ENCODE data around the gene ALKBH7.
"Not testable (repeated sequence)": the region's sequence is repeated elsewhere in the genome, so short reads cannot be mapped to it uniquely, and the experiment has no call there.

Gene ALKBH7, protein sequence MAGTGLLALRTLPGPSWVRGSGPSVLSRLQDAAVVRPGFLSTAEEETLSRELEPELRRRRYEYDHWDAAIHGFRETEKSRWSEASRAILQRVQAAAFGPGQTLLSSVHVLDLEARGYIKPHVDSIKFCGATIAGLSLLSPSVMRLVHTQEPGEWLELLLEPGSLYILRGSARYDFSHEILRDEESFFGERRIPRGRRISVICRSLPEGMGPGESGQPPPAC

GRCh38 chr19:6372594-6373095 is at the start of gene ALKBH7:
Gene ALKBH7, plus strand, starts transcription at chr19:6372794. Its CDS starts 27 bp downstream, at chr19:6372821.
- DNase-seq, result peak; percentile 99

GRCh38 chr19:6324757-6325156 is 47.8 kb upstream of the ALKBH7 start:
- no peak for DNase-seq

DNA sequence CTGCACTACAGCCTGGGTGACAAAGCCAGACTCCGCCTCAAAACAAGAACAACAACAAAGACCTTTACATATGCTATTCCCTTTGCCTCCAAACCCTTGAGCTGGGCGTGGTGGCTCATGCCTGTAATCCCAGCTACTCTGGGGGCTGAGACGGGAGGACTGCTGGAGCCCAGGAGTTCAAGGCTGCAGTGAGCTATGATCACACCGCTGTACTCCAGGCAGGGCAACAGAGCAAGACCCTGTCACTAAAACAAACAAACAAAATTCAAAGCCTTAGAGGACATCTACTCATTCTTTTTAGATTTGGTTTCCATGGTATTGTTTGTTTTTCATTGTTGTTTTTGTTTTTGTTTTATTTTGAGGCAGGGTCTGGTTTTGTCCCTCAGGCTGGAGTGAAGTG is 47.0 kb upstream of the ALKBH7 start:
- DNase-seq, result no peak

- no peak for DNase-seq
These were observed 45.8 kb upstream of the ALKBH7 start for GRCh38 chr19:6326815-6327214.

GRCh38 chr19:6333439-6333838 is 39.2 kb upstream of the ALKBH7 start, which contains the start of gene ACER1:
Gene ACER1, minus strand, starts transcription at chr19:6333612. Its CDS starts 61 bp downstream, at chr19:6333551.
- DNase-seq, result no peak

GRCh38 chr19:6334490-6335285 is 37.9 kb upstream of the ALKBH7 start:
- no peak for DNase-seq

DNA sequence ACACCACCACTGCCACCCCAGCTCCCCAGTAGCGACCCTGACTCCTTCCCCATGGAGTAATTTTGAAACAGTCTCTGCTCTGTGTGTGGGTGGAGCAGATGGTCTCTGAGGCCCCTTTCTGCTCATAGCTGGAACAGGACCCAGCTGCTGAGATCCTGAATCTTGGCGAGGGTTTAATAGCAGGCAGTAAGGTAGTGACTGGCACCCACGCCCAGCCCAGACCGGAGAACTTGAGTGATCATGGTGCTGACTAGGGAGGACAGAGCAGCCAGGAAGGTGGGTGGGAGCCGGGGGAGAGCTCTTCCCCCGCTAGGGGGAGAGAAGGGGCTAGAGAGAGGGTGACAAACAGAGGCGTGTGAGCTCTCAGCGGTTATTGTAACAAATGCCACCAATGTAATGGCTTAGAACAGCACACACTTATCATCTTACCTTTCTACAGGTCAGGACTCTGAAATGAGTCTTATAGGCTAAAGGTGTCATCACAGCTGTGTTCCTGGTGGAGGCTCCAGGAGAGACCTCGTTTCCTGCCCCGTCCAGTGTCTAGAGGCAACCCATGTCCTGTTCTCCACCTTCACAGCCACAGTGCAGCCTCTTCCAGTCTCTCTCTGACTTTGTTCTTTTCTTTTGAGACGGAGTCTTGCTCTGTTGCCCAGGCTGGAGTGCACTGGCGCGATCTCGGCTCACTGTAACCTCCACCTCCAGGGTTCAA is 31.9 kb upstream of the ALKBH7 start:
- DNase-seq, result no peak

DNA sequence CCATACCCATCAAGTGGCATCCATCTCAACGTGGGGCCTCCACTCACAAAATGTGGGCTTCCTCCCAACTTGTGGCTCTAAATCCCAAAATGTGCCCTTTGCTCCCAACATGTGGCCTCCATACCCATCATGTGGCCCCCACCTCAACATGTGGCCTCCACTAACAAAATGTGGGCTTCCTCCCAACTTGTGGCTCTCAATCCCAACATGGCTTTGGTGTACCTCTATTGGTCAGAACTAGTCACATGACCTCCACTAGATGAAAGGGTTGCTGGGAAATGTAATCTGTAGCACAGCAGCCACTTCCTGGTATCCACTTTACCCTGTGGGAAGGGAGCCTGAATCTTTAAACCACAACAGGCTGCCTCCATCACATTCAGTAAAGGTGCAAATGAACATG is 29.1 kb upstream of the ALKBH7 start:
- DNase-seq, result no peak

DNA sequence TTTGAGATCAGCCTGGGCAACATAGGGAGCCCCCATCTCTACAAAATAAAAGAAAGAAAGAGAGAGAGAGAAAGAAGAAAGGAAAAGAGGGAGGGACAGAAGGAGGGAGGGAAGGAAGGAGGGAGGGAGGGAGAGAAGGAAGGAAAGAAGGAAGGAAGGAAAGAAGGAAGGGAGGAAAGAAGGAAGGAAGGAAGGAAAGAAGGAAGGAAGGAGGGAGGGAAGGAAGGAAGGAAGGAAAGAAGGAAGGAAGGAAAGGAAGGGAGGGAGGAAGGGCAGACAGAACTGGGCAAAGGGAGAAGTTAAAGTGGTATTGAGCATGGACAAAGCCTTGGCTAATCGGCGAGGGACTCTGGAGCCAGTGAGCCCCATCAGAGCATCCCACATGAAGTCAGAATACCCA is 23.3 kb upstream of the ALKBH7 start:
- not testable (repeated sequence) for DNase-seq

- DNase-seq, result no peak
These were observed 21.9 kb upstream of the ALKBH7 start for GRCh38 chr19:6350688-6351087.

DNA sequence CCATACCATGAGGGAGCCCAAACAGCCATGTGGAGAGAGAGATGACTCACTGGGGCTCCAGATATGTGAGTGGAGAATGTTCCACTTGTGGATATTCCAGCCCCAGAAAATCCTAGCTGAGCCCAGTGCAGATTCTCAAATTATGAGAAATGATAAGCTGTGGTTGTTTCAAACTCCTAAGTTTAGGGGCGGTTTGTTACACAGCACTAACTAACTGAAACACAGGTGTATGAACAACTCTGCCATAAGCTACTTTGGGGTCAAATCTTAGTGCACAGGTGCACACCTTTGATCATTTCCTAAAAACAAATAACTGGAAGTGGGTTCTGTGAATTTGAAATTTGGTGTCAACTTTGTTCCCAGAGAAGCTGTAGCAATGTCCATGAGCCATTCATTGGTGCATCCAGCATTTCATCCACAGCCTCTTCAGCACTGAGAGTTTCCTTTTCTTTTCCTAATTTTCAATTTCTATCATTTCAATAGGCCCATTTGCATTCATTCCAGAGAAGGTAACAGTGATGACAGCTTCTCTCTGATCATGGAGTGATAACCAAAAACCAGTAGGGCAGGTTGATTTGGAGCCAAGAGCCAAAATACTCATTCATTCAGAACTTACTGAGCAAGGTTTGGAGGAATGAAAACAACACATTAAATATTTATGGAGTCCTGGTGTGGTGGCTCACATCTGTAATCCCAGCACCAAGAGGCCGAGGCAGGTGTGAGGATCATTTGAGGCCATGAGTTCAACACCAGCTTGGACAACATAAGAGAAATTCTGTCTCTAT is 20.0 kb upstream of the ALKBH7 start:
- no peak for DNase-seq

DNA sequence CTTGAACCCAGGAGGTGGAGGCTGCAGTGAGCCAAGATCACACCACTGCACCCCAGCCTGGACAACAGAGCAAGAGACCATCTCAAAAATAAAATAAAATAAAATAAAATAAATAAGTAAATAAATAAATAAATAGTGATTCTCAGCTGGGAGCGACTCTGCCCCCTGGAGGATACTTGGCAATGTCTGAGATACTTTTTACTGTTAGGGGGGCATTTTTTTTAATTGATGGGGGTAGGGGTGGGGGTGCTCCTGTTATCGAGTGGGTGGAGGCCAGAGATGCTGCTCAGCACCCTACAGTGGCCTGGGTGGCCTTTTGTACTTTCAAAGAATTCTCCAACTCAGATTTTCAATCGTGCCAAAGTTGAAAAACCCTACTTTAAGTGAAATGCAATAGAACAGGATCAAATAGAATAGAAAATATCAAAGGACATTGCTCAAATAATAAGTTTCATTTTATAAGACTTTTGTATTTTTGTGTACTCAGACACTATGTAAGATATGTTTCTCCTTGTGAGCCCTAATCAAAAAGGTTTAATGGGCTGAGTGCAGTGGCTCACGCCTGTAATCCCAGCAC is 18.4 kb upstream of the ALKBH7 start:
- no peak for DNase-seq

DNA sequence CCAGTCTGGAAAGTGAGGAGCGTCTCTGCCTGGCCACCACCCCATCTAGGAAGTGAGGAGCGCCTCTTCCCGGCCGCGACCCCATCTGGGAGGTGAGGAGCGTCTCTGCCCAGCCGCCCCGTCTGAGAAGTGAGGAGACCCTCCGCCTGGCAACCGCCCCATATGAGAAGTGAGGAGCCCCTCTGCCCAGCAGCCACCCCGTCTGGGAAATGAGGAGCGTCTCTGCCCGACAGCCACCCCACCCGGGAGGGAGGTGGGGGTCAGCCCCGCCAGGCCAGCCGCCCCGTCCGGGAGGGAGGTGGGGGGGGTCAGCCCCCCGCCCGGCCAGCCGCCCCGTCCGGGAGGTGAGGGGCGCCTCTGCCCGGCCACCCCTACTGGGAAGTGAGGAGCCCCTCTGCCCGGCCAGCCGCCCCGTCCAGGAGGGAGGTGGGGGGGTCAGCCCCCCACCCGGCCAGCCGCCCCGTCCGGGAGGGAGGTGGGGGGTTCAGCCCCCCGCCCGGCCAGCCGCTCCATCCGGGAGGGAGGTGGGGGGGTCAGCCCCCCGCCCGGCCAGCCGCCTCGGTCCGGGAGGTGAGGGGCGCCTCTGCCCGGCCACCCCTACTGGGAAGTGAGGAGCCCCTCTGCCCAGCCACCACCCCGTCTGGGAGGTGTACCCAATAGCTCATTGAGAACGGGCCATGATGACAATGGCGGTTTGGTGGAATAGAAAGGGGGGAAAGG is 17.1 kb upstream of the ALKBH7 start:
- not testable (repeated sequence) for DNase-seq

DNA sequence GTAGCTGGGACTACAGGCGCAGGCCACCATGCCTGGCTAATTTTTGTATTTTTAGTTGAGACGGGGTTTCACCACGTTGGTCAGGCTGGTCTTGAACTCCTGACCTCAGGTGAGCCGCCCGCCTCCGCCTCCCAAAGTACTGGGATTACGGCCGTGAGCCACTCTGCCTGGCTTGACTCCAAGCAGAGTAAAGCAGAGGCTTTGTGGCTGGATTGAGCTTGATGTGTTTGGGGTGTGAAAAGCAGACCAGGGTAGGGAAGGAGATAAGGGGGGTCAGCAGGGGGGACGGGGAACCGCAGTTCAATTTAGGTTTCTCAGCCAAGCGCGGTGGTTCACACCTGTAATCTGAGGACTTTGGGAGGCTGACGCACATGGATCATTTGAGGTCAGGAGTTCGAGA is 15.4 kb upstream of the ALKBH7 start:
- DNase-seq, result no peak

GRCh38 chr19:6358003-6358402 is 14.6 kb upstream of the ALKBH7 start:
- no peak for DNase-seq

DNA sequence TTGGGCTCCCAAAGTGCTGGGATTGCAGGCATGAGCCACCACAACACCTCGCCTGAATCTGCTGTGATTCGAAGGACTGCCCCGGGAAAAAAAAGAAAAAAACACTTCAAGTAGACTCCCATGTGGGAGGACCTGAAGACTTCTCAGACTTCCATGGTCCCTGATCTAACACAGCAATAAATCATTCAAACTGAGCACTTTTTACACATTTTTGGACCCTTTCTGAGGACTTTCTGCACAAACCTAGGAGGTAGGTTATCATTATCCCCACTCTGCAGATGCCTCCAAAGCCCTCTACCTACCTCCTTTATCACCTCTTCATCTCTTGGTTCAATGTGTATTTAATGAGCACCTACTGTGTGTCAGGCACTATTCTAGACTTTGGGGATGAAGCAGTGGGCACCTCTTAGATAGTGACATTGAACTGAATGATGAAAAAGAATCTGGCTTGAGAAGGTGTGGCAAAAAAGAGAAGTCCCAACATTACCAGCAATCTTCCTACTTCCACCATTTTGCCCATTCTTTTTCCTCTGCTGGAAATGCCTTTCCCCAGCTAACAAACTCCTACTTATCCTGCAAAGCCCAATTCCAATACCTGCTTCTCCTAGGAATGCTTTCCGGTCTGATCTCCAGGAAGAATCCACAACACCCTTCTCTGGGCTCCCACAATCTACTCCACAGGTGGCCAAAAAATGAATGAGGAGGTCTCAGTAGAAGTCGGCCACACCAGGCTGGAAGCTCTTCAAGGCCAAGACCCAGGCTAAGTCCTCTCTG is 12.8 kb upstream of the ALKBH7 start:
- no peak for DNase-seq

DNA sequence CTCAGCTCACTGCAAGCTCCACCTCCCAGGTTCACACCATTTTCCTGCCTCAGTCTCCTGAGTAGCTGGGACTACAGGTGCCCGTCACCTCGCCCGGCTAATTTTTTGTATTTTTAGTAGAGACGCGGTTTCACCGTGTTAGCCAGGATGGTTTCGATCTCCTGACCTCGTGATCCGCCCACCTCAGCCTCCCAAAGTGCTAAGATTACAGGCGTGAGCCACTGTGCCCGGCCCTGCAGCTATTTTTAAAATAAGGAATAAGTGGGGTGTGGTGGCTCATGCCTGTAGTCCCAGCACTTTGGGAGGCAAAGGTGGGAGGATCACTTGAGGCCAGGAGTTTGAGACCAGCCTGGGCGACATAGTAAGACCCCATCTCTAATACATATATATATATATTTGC is 12.1 kb upstream of the ALKBH7 start:
- not testable (repeated sequence) for DNase-seq

GRCh38 chr19:6360857-6361216 is 11.8 kb upstream of the ALKBH7 start:
- DNase-seq, result not testable (repeated sequence)

- DNase-seq, result no peak
These were observed 10.6 kb upstream of the ALKBH7 start for GRCh38 chr19:6362027-6362350.

DNA sequence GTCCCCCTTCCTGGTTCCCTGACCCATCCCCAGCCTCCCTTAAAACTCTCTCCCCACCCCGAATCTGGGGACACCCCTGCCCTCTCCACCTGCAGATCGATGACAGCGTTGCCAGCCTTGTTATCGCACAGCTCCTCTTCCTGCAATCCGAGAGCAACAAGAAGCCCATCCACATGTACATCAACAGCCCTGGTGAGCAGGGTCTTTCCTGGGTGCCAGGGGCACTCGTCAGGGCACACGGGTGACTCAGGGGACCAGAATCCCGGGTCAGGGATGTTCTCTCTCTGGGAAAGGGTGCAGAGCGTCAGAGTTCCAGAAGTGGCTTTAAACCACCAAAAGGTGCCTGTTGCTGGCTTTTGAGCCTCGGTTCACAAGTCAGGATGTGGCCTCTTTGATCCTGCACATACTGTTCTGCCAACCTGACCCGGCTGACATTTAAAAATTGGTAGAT is 10.2 kb upstream of the ALKBH7 start:
- no peak for DNase-seq

DNA sequence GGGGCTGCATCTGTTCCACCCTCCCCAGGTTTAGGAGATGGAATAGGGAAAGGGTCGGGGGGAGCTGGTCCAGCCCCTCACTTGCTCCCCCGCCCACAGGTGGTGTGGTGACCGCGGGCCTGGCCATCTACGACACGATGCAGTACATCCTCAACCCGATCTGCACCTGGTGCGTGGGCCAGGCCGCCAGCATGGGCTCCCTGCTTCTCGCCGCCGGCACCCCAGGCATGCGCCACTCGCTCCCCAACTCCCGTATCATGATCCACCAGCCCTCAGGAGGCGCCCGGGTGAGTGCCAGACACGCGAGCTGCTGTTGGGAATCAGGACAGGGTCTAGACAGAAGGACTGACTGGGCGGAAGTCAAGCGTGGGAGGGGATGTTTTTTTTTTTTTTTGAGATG is 8.2 kb upstream of the ALKBH7 start:
- no peak for DNase-seq

Data from NCI-H1436 (cell line).